Choroid plexus epithelial cell (primary cell): ENCODE data around the gene XRCC5.

Source experiments
- DNase-seq: peaks from one replicate; pipeline ENCODE4 v3.0.0-alpha.2; 2010; ENCODE audit warnings: low read depth
- H3K4me3 ChIP-seq: 2 replicates; pipeline ENCODE4 v1.5.1; 2011; ENCODE audit warnings: low read depth, mild to moderate bottlenecking, control low read depth, low read length, moderate library complexity
- TF ChIP-seq, protein P1 (sequence below): conservative IDR thresholded peaks from 2 replicates; pipeline ENCODE4 v1.5.1; 2011; ENCODE audit warnings: low read depth, mild to moderate bottlenecking, control low read depth, inconsistent platforms, low read length, moderate library complexity

Gene XRCC5

GRCh38 chr2:216144372-216144771 is 35.2 kb downstream of the XRCC5 start:
- TF ChIP-seq, protein P1, sequence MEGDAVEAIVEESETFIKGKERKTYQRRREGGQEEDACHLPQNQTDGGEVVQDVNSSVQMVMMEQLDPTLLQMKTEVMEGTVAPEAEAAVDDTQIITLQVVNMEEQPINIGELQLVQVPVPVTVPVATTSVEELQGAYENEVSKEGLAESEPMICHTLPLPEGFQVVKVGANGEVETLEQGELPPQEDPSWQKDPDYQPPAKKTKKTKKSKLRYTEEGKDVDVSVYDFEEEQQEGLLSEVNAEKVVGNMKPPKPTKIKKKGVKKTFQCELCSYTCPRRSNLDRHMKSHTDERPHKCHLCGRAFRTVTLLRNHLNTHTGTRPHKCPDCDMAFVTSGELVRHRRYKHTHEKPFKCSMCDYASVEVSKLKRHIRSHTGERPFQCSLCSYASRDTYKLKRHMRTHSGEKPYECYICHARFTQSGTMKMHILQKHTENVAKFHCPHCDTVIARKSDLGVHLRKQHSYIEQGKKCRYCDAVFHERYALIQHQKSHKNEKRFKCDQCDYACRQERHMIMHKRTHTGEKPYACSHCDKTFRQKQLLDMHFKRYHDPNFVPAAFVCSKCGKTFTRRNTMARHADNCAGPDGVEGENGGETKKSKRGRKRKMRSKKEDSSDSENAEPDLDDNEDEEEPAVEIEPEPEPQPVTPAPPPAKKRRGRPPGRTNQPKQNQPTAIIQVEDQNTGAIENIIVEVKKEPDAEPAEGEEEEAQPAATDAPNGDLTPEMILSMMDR, result no peak
- no peak for DNase-seq
- no peak overlapping the region for H3K4me3 ChIP-seq

DNA sequence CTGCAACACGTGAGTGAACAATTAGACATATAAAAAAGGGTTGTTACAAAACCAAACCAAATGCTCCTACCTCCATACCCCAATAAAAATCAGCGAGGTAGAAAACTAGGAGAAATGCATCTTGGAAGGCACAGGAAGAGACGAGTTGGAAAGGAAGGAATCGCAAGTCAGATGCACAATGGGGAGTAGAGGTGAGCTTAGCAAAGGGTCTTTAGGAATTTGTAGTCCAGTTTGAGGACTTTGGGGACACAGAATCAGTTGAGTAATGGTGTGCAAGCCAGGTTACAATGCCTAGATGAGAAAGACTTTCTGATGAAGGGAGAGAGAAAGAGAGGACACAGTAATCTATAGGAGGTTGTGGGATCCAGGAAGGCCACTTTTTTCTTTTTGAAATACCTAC is 35.7 kb downstream of the XRCC5 start:
- DNase-seq, result no peak
- TF ChIP-seq, protein P1, result no peak
- no peak overlapping the region for H3K4me3 ChIP-seq

- no peak for DNase-seq
- H3K4me3 ChIP-seq, result no peak overlapping the region
- TF ChIP-seq, protein P1, result no peak
Measured at GRCh38 chr2:216146573-216146972, 37.4 kb downstream of the XRCC5 start.

GRCh38 chr2:216147172-216148131 is 38.3 kb downstream of the XRCC5 start:
- no peak overlapping the region for H3K4me3 ChIP-seq
- no peak for DNase-seq
- TF ChIP-seq, protein P1, result no peak

GRCh38 chr2:216148983-216149382 is 39.8 kb downstream of the XRCC5 start:
- H3K4me3 ChIP-seq, result no peak overlapping the region
- DNase-seq, result no peak
- TF ChIP-seq, protein P1, result no peak

GRCh38 chr2:216149741-216150140 is 40.6 kb downstream of the XRCC5 start:
- H3K4me3 ChIP-seq, result no peak overlapping the region

More at GRCh38 chr2:216149741-216150140, 40.6 kb downstream of the XRCC5 start:
- TF ChIP-seq, protein P1, result no peak
- DNase-seq, result peak; percentile 30
